Rectal smooth muscle tissue (tissue), 1 donor: ENCODE data around the gene MANBA.

Experiments used
- H3K27ac ChIP-seq: one replicate; pipeline ENCODE4 v1.7.0; 2013; ENCODE audit warnings: low read depth, low read length, inconsistent platforms
- H3K27me3 ChIP-seq: one replicate; pipeline ENCODE4 v1.7.0; 2013; ENCODE audit warnings: low read length; ENCODE audit not compliant: control insufficient read depth, insufficient read depth
- H3K36me3 ChIP-seq: one replicate; pipeline ENCODE4 v1.7.0; 2013; ENCODE audit warnings: low read length; ENCODE audit not compliant: control insufficient read depth, insufficient read depth
- H3K4me1 ChIP-seq: one replicate; pipeline ENCODE4 v1.7.0; 2013; ENCODE audit warnings: low read length; ENCODE audit not compliant: control insufficient read depth, insufficient read depth
- H3K4me3 ChIP-seq: one replicate; pipeline ENCODE4 v1.7.0; 2013; ENCODE audit warnings: low read length
- H3K9ac ChIP-seq: one replicate; pipeline ENCODE4 v1.7.0; 2013; ENCODE audit warnings: low read length

MANBA gene

GRCh38 chr4:102760645-102761295, at the start of gene MANBA:
Gene MANBA, minus strand, starts transcription at chr4:102760968. Its CDS starts 74 bp downstream, at chr4:102760894.
- no peaks in the 10 kb centered on the region for H3K27me3 ChIP-seq
- peaks cover 4% of the 10 kb centered on the region for H3K4me1 ChIP-seq
- H3K36me3 ChIP-seq = no peaks in the 10 kb centered on the region
- peak within 1 kb of the TSS; percentile 95 for H3K4me3 ChIP-seq
- peak within 1 kb of the TSS; percentile 69 for H3K9ac ChIP-seq
- H3K27ac ChIP-seq = peak within 1 kb of the TSS; percentile 69

GRCh38 chr4:102809691-102810090, 48.9 kb upstream of the MANBA start:
- H3K27ac ChIP-seq = no peak overlapping the region

GRCh38 chr4:102809190-102809589, 48.4 kb upstream of the MANBA start:
- Histone ChIP-seq H3K27me3 (no peaks in the 10 kb centered on the region), H3K27ac (no peak overlapping the region), H3K9ac (no peak overlapping the region), H3K4me1 (peaks cover 9% of the 10 kb centered on the region), H3K4me3 (no peak overlapping the region), H3K36me3 (peaks cover 2% of the 10 kb centered on the region)

More at GRCh38 chr4:102809691-102810090, 48.9 kb upstream of the MANBA start:
- Histone ChIP-seq H3K36me3 (peaks cover 2% of the 10 kb centered on the region), H3K4me1 (peaks cover 9% of the 10 kb centered on the region), H3K27me3 (no peaks in the 10 kb centered on the region), H3K4me3 (no peak overlapping the region), H3K9ac (no peak overlapping the region)

GRCh38 chr4:102808009-102808408, 47.2 kb upstream of the MANBA start:
- H3K27ac ChIP-seq = no peak overlapping the region
- peaks cover 2% of the 10 kb centered on the region for H3K36me3 ChIP-seq
- no peak overlapping the region for H3K4me3 ChIP-seq
- no peak overlapping the region for H3K9ac ChIP-seq
- H3K4me1 ChIP-seq = peaks cover 7% of the 10 kb centered on the region
- no peaks in the 10 kb centered on the region for H3K27me3 ChIP-seq

GRCh38 chr4:102807345-102807744, 46.6 kb upstream of the MANBA start:
- H3K36me3 ChIP-seq = peaks cover 2% of the 10 kb centered on the region
- H3K4me3 ChIP-seq = no peak overlapping the region
- H3K4me1 ChIP-seq = peaks cover 7% of the 10 kb centered on the region
- H3K27me3 ChIP-seq = no peaks in the 10 kb centered on the region
- H3K9ac ChIP-seq = no peak overlapping the region
- no peak overlapping the region for H3K27ac ChIP-seq

- Histone ChIP-seq H3K27me3 (no peaks in the 10 kb centered on the region), H3K9ac (no peak overlapping the region), H3K27ac (no peak overlapping the region), H3K4me3 (no peak overlapping the region), H3K36me3 (peaks cover 5% of the 10 kb centered on the region), H3K4me1 (no peaks in the 10 kb centered on the region)
Measured at GRCh38 chr4:102799816-102800215, 39.0 kb upstream of the MANBA start.

- Histone ChIP-seq H3K36me3 (peaks cover 6% of the 10 kb centered on the region), H3K4me3 (no peak overlapping the region), H3K9ac (no peak overlapping the region), H3K27ac (no peak overlapping the region), H3K4me1 (no peaks in the 10 kb centered on the region), H3K27me3 (no peaks in the 10 kb centered on the region)
Measured at GRCh38 chr4:102794999-102795398, 34.2 kb upstream of the MANBA start.

GRCh38 chr4:102792361-102792936, 31.7 kb upstream of the MANBA start:
- no peaks in the 10 kb centered on the region for H3K27me3 ChIP-seq
- no peak overlapping the region for H3K27ac ChIP-seq
- H3K4me1 ChIP-seq = no peaks in the 10 kb centered on the region
- no peak overlapping the region for H3K4me3 ChIP-seq
- peaks cover 6% of the 10 kb centered on the region for H3K36me3 ChIP-seq
- H3K9ac ChIP-seq = no peak overlapping the region

GRCh38 chr4:102791318-102791835, 30.6 kb upstream of the MANBA start:
- no peak overlapping the region for H3K9ac ChIP-seq
- no peaks in the 10 kb centered on the region for H3K27me3 ChIP-seq
- H3K4me3 ChIP-seq = no peak overlapping the region
- peaks cover 3% of the 10 kb centered on the region for H3K36me3 ChIP-seq
- H3K27ac ChIP-seq = no peak overlapping the region
- H3K4me1 ChIP-seq = no peaks in the 10 kb centered on the region

GRCh38 chr4:102789317-102789717, 28.5 kb upstream of the MANBA start:
- no peak overlapping the region for H3K4me3 ChIP-seq
- H3K27ac ChIP-seq = no peak overlapping the region
- no peaks in the 10 kb centered on the region for H3K4me1 ChIP-seq
- no peak overlapping the region for H3K9ac ChIP-seq
- H3K36me3 ChIP-seq = no peaks in the 10 kb centered on the region
- no peaks in the 10 kb centered on the region for H3K27me3 ChIP-seq

GRCh38 chr4:102787944-102788343, 27.2 kb upstream of the MANBA start:
- Histone ChIP-seq H3K36me3 (no peaks in the 10 kb centered on the region), H3K27me3 (no peaks in the 10 kb centered on the region), H3K27ac (no peak overlapping the region), H3K9ac (no peak overlapping the region), H3K4me3 (no peak overlapping the region), H3K4me1 (no peaks in the 10 kb centered on the region)

- H3K27ac ChIP-seq = no peak overlapping the region
- no peak overlapping the region for H3K9ac ChIP-seq
- H3K4me3 ChIP-seq = no peak overlapping the region
- H3K27me3 ChIP-seq = no peaks in the 10 kb centered on the region
- no peaks in the 10 kb centered on the region for H3K4me1 ChIP-seq
- H3K36me3 ChIP-seq = no peaks in the 10 kb centered on the region
Measured at GRCh38 chr4:102787096-102787881, 26.5 kb upstream of the MANBA start.
